ENCODE data around the gene SYNC.

The SYNC gene

GRCh38 chr1:32695098-32695904 lies 7.3 kb downstream of the SYNC start:
- no peak overlapping the region for H3K4me3 ChIP-seq (ENCODE audit: control insufficient read depth, low read depth, low read length)
- peak; percentile 63 for DNase-seq (ENCODE audit: low read depth)
- TF ChIP-seq, protein P1, sequence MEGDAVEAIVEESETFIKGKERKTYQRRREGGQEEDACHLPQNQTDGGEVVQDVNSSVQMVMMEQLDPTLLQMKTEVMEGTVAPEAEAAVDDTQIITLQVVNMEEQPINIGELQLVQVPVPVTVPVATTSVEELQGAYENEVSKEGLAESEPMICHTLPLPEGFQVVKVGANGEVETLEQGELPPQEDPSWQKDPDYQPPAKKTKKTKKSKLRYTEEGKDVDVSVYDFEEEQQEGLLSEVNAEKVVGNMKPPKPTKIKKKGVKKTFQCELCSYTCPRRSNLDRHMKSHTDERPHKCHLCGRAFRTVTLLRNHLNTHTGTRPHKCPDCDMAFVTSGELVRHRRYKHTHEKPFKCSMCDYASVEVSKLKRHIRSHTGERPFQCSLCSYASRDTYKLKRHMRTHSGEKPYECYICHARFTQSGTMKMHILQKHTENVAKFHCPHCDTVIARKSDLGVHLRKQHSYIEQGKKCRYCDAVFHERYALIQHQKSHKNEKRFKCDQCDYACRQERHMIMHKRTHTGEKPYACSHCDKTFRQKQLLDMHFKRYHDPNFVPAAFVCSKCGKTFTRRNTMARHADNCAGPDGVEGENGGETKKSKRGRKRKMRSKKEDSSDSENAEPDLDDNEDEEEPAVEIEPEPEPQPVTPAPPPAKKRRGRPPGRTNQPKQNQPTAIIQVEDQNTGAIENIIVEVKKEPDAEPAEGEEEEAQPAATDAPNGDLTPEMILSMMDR (IDR thresholded peaks at IDR 0.05; ENCODE audit: control insufficient read depth, insufficient read depth, low read depth, low read length, missing control alignments), result no peak

DNA sequence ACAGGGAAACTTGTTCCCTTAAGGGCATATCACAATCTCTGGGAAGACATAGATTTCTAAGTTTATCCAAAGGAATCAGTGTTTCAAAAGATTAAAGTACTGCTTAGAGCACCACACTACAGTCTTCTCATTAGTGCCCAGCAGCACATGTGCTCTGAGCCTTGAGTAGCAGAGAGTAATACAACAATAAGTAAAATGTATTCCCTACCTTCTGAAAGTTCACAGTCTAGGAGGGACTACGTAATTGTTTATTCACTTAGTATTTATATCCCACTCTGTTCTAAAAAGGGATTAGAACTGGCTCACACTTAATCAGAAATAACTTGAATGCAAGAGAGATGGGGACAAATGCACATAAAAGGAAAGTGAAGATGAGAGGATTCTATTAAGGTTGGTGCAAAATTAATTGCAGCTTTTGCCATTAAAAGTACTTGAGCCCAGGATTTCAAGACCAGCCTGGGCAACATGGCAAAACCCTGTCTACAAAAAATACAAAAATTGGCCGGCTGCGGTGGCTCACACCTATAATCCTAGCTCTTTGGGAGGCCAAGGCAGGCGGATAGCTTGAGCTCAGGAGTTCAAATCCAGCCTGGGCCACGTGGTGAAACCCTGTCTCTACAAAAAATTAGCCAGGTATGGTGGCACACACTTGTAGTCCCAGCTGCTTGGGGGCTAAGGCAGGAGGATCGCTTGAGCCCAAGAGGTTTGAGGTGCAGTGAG lies 9.0 kb downstream of the SYNC start:
- TF ChIP-seq, protein P1 (IDR thresholded peaks at IDR 0.05; ENCODE audit: control insufficient read depth, insufficient read depth, low read depth, low read length, missing control alignments), result no peak
- no peak overlapping the region for H3K4me3 ChIP-seq (ENCODE audit: control insufficient read depth, low read depth, low read length)
- no peak for DNase-seq (ENCODE audit: low read depth)

DNA sequence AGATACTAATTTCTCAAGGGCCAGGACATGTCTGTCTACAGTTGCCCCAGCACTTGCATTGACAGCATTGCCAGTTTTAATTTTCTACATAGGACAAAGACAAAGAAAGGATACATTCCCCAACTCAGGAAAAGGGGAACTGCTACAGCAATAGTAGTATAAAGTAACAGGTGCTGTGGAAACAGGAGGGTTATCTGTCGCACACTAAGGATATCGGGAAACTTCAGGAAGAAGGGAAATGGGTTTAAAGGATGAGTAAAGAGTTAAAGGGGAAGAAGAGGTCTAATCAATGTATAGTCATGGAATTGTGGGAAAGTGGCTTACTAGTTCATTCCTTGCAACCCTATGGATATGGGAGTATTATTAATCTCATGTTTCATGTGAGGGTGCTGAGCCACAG lies 16.2 kb downstream of the SYNC start:
- DNase-seq (ENCODE audit: low read depth), result no peak
- H3K4me3 ChIP-seq (ENCODE audit: control insufficient read depth, low read depth, low read length), result no peak overlapping the region
- TF ChIP-seq, protein P1 (IDR thresholded peaks at IDR 0.05; ENCODE audit: control insufficient read depth, insufficient read depth, low read depth, low read length, missing control alignments), result no peak

- no peak for DNase-seq (ENCODE audit: low read depth)
- TF ChIP-seq, protein P1 (IDR thresholded peaks at IDR 0.05; ENCODE audit: control insufficient read depth, insufficient read depth, low read depth, low read length, missing control alignments), result no peak
These were observed 17.1 kb downstream of the SYNC start for GRCh38 chr1:32685498-32685897.

DNA sequence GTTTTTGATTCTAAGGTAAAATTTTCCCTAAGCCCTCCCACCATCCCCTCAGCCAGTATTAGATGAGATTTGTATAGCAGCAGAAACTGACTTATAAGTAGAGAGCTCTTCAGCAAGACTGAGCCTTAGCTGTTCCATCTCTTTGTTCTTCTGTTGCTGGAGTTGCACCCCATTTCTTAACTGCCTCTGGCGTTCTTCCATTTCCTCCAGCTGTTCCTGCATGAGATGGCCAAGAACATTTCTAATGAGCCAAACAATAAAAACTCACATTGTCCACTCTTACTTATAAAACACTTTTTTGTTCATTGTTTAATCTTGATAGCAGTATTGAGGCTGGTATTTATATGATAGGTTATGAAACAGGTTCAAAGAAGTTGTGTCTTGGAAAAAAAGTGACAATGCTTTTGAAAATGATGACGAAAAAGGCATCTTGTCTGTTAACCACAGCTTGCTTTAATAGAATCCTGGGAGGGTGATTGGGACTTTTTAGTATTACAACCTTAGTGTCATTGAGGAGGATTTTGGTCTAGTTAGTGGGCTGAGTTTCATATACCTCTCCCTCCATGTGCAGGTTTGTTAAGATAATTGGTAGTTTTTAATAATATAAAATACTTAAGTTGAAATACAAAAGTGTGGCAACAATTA lies 18.3 kb downstream of the SYNC start:
- H3K4me3 ChIP-seq (ENCODE audit: control insufficient read depth, low read depth, low read length), result no peak overlapping the region
- TF ChIP-seq, protein P1 (IDR thresholded peaks at IDR 0.05; ENCODE audit: control insufficient read depth, insufficient read depth, low read depth, low read length, missing control alignments), result no peak
- DNase-seq (ENCODE audit: low read depth), result peak; percentile 75

More at GRCh38 chr1:32685498-32685897, 17.1 kb downstream of the SYNC start:
- H3K4me3 ChIP-seq (ENCODE audit: control insufficient read depth, low read depth, low read length), result no peak overlapping the region

GRCh38 chr1:32683397-32683796 lies 19.2 kb downstream of the SYNC start:
- TF ChIP-seq, protein P1 (IDR thresholded peaks at IDR 0.05; ENCODE audit: control insufficient read depth, insufficient read depth, low read depth, low read length, missing control alignments), result no peak

More at GRCh38 chr1:32683397-32683796, 19.2 kb downstream of the SYNC start:
- H3K4me3 ChIP-seq (ENCODE audit: control insufficient read depth, low read depth, low read length), result no peak overlapping the region
- no peak for DNase-seq (ENCODE audit: low read depth)
